HG03575 (cell line): Measurements from ENCODE around the gene LINGO4.

ENCODE experiments used
- ATAC-seq: cut with Tn5 transposase; IDR thresholded peaks from one replicate; pipeline ENCODE4 v1.9.1; 2021; ENCODE audit not compliant: unreplicated experiment, insufficient number of reproducible peaks, low FRiP score; ENCODE audit errors: extremely low read depth

Gene LINGO4, protein sequence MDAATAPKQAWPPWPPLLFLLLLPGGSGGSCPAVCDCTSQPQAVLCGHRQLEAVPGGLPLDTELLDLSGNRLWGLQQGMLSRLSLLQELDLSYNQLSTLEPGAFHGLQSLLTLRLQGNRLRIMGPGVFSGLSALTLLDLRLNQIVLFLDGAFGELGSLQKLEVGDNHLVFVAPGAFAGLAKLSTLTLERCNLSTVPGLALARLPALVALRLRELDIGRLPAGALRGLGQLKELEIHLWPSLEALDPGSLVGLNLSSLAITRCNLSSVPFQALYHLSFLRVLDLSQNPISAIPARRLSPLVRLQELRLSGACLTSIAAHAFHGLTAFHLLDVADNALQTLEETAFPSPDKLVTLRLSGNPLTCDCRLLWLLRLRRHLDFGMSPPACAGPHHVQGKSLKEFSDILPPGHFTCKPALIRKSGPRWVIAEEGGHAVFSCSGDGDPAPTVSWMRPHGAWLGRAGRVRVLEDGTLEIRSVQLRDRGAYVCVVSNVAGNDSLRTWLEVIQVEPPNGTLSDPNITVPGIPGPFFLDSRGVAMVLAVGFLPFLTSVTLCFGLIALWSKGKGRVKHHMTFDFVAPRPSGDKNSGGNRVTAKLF

DNA sequence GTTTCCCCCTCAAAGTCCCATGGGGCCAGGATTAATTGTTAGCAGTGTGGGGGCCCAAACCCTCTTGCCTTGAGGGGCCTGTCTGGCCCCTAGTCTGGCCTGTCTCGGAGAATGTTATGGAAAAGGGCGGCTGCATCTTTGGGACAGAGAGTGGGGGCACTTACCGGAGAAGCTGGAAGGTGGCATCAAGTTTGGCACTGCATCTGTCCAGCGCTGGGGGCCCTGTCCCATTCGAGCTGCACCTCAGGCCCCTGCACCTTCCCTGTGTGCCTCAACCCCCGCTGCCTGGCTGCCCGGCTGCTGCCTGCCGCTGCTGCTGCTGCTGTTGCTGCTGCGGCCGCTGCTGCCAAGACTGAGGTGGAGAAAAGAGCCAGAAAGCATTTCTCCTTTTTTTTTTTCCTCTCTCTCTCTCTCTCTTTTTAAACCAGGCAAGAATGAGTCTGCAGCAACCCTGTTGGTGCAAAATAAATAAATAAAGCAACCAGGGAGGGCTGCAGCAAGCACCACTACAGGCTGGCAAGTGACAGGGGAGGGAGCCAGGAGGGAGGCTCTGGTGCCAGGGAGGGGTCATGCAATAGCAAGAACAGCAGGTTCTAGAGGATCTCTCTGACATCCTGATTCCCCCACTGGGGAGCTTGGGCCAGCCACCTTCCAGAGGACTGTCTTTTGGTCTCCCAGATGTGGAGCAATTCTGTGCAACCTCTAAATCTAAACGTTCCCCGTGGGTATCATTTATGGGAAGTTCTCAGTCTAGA lies at the start of gene LINGO4:
Gene LINGO4 (minus strand): TSS at position 354 of the 755 bp plus-strand sequence. CDS start 2,715 bp downstream, outside the sequence.
- no peak for ATAC-seq

- no peak for ATAC-seq
Measured at GRCh38 chr1:151854658-151855057, 49.4 kb upstream of the LINGO4 start.

GRCh38 chr1:151853411-151853943 lies 48.3 kb upstream of the LINGO4 start, which contains the start of gene THEM5:
THEM5 (minus strand) TSS chr1:151853712; CDS start chr1:151853565, 147 bp downstream.
- no peak for ATAC-seq

DNA sequence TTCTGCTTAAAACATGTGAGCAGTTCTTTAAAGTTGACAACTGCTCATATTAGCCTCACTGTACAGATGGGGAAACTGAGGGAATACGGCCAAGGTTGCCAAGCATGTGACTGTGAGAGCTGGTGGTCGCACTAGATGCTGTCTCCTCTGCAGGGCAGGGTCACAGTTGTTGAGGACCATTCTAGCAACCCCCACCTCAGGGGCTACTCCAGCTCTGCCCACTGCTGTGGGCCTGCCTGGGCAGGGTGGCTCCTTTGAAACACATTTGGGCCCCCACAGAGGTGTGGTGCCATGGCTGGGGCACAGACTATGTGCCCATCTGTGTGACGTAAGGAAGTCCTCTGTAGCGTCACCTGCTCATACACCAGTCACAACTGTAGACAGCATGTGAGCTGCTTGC lies 47.5 kb upstream of the LINGO4 start:
- ATAC-seq = no peak

DNA sequence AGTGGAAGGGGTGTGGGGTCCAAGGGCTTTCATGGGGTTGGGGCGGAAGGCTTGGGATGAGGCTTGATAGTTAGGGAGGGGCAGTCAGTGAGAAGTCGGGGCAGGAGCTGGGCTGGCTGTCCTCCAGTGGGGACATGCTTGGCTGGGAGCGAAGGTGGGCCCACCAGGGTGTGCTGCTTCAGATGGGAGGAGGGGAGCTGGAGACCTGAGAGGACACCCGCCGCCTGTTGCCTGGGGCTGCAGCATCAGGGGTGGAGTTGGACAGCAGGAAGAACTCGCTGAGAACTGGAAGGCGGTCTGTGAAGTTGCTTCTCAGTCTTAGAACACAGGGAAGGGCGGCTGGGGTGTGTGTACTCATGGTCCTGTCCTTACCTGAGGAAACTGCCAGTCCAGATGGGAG lies 46.7 kb upstream of the LINGO4 start:
- no peak for ATAC-seq

GRCh38 chr1:151849871-151850270 lies 44.7 kb upstream of the LINGO4 start:
- ATAC-seq = no peak

DNA sequence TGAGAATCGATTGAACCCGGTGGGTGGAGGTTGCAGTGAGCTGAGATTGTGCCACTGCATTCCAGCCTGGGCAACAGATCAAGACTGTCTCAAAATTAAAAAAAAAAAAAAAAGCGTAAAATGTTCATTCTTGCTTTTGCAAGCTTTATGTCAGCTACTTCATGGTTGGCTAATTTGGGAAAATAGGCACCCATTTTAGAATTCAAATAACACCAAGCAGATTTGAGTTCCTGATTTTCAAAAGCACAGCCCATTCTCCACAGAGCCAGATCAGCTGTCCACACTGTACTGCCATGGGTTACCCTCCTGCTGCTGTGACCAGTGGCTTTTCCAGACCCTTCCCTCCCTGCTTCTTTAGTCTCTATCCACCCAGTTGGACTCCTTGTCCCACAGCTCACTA lies 43.9 kb upstream of the LINGO4 start:
- no peak for ATAC-seq

DNA sequence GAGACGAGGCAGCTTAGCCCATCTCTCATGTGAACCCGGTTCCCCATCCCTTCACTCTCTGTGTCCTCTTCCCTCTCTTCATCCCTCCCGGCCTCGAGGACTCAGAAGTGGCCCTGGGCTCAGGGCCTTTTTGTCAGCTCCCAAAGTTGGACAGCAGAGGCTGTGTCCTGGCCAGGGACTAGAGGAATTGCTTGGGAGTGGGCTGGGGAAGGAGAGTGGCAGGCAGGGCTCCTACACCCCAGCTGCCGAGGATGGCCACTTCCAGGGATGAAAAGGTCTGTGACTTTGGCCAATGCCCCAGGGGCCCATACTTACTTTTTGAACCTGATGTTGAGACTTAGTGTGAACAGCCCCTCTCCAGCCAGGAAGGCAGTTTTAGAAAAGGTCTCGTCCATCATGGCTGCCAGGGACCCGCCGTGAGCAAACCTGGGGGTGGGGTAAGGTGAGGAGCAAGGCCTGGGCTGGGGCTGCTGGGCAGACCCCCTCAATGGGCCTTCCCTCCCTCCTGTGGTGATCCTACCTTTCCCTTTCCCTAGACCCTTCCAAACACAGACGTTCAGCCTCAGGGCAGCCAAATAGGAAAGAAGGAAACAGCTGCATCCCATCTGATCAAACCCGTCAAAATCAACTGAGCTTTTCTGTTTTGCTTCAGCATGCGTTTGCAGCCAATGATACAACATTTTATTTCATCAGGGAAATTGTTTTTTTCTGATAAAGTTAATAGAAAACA lies 42.8 kb upstream of the LINGO4 start:
- no peak for ATAC-seq

GRCh38 chr1:151846686-151847237 lies 41.5 kb upstream of the LINGO4 start:
- no peak for ATAC-seq

DNA sequence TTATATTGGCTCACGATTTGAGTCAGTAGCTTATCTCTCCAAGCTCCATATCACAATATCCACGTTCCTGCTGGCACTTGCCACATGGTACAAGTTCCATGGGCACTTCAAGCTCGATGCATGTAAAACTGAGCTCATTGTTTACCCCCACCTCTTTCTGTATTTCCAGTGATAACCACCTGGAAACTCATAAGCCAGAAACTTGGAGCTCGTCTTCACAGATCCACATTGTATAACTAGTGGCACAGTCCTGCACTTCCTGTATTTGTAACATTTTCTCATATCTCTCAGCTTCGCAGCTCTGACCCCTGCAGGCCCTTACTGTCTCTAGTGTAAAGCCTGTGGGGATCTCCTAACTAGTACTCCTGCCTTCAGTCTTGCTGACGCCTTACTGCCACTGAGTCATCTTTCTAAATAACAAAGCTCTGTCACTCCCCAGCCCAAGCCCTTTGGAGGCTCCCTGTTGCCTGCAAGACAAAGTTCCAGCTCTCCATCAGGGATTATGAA lies 40.9 kb upstream of the LINGO4 start:
- no peak for ATAC-seq

DNA sequence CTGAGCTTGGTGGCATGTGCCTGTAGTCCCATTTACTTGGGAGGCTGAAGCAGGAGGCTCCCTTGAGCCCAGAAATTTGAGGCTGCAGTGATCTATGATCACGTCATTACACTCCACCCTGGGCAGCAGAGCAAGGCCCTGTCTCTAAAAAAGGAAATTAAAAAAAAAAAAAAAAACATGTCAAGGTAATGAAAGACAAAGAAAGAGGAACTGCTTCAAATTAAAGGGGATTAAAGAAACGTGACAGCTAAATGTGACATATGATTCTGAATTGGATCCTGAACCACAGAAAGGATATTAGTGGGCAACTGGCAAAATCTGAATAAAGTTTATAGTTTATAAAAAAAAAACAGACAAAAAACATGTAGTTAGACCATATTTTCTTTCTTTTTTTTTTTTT lies 38.2 kb upstream of the LINGO4 start:
- no peak for ATAC-seq

GRCh38 chr1:151841141-151841540 lies 35.9 kb upstream of the LINGO4 start:
- ATAC-seq = no peak

DNA sequence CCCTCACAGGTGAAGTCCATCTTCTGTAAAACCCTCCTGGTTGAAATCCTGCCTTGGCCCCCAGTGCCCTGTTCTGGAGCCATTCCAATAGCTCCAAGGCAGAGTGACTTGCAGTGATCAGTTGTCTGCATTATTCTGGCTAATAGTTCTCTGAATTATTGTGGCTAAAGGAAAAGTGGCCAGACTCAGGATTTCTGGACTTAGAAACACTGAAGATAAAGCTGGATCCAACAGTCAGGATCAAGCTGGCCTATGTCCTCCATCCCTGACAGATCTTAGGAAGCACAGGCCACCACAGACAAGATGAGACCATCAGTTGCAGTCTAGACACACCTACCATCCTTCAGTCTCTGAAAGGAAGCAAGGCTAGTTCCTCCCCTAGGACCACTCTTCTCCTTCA lies 35.2 kb upstream of the LINGO4 start:
- no peak for ATAC-seq

GRCh38 chr1:151839457-151840403 lies 34.5 kb upstream of the LINGO4 start, which contains the start of gene C2CD4D:
C2CD4D (minus strand) TSS chr1:151839820; CDS start chr1:151838989, 831 bp downstream.
- ATAC-seq = no peak

DNA sequence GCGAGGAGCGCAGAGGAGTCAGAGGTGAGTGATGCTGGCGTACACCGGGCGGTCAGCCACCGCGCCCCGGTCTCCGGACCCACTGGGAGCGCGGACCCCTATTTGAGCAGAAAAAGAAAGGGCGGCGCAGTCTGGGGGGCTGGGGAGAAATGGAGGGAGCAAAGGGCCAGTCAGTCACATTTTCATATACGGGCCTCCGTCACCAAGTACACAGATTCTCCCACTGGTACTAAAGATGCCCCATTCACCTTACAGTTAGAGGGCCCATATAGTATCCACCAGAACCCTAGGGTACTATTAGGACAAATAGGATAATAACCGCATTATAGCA lies 33.8 kb upstream of the LINGO4 start:
- ATAC-seq = no peak

DNA sequence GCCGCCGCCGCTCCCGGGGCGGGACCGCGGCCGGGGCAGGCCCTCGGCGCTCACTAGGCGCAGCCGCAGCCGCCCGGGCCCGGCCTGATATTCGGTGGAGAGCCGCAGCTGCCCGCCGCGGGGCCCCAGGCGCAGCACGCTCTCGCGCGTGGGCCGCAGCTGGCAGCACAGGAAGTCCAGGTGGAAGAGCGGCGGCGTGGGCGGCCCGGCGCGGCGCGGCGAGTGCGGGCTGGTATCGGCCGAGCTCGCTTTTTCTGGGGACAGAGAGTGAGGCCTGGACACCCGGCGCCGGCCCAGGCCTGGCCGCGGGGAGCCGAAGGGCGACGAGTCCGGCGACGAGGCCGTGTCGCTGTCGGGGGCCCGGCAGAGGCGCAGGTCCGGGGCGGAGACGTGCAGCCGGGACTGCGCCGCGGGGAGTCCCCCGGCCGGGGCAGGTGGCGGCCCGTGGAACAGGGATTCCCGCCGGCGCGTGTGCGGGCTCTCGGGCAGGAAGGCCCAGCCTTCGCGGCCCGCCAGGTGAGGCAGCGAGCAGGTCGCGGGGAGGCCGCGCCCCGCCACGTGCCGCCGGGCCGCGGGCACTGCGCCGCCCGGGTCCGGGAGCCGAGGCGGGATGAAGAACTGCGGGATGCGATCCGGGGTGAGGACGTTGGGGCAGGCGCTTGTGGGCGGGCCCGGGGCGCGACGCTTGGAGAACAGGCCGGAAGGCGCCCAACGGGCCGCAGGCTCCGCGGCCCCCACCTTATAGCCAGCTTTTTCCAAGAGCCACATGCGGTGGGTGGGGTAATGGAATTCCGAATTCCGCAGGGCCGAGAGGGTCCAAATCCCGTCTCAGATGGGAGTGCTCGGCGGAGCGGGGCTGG lies 33.2 kb upstream of the LINGO4 start:
- ATAC-seq = no peak

DNA sequence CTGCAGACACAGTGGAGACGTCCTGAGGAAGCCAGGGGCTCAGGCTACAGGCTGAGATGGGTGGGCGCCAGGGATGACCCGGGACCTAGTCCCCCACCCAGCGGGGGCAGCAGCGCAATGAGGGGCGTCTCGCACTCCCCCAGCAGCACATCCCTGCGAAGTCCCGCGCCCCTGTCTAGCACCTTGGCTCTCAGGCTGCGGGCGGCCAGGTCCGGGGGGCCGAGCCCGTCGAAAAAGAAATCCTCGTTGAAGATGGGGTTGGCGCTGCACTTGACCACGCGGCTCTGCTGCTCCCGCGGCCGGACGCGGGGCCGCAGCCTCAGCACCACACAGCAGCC lies 32.6 kb upstream of the LINGO4 start:
- ATAC-seq = no peak
